GM12864 (cell line): ENCODE results near the gene GTF3C5.
"Not testable (repeated sequence)": the region's sequence is repeated elsewhere in the genome, so short reads cannot be mapped to it uniquely, and the experiment has no call there.

Experiments
- DNase-seq: peaks from one replicate; pipeline ENCODE4 v3.0.0-alpha.2; 2011; ENCODE audit warnings: low read depth
- H3K4me3 ChIP-seq: 2 replicates; pipeline ENCODE4 v1.5.1; 2011; ENCODE audit warnings: mild to moderate bottlenecking, low read depth, low read length, control low read depth
- CTCF ChIP-seq: IDR thresholded peaks from 2 replicates; pipeline ENCODE4 v1.5.1; 2011; ENCODE audit warnings: low read depth, mild to moderate bottlenecking, moderate library complexity, low read length, control low read depth, inconsistent platforms; ENCODE audit errors: missing control alignments

Gene GTF3C5

GRCh38 chr9:133088756-133089155, 58.0 kb downstream of the GTF3C5 start:
- no peak overlapping the region for H3K4me3 ChIP-seq
- DNase-seq, result no peak
- no peak for TF ChIP-seq CTCF

- no peak for DNase-seq
- H3K4me3 ChIP-seq, result no peak overlapping the region
- no peak for TF ChIP-seq CTCF
These were observed 58.5 kb downstream of the GTF3C5 start for GRCh38 chr9:133089271-133089671.

- H3K4me3 ChIP-seq, result no peak overlapping the region
- no peak for TF ChIP-seq CTCF
- no peak for DNase-seq
These were observed 59.4 kb downstream of the GTF3C5 start for GRCh38 chr9:133090187-133090586.

- no peak for DNase-seq
- H3K4me3 ChIP-seq, result no peak overlapping the region
- no peak for TF ChIP-seq CTCF
These were observed 60.1 kb downstream of the GTF3C5 start for GRCh38 chr9:133090752-133091385.

GRCh38 chr9:133094351-133094750, 63.6 kb downstream of the GTF3C5 start:
- DNase-seq, H3K4me3 ChIP-seq: not testable (repeated sequence)

- H3K4me3 ChIP-seq, result no peak overlapping the region
- TF ChIP-seq CTCF, result no peak
- no peak for DNase-seq
These were observed 64.1 kb downstream of the GTF3C5 start for GRCh38 chr9:133094842-133095393.

GRCh38 chr9:133098104-133098754, 67.4 kb downstream of the GTF3C5 start:
- DNase-seq, result no peak
- TF ChIP-seq CTCF, result no peak

More at GRCh38 chr9:133098104-133098754, 67.4 kb downstream of the GTF3C5 start:
- H3K4me3 ChIP-seq, result no peak overlapping the region
